Gastroesophageal sphincter (tissue), 3 donors: ENCODE results near the gene CENPQ.

Source experiments
- EP300 ChIP-seq: sonication (generic); formaldehyde crosslinking; IDR thresholded peaks from one replicate; pipeline ENCODE4 v1.6.1; 2017; ENCODE audit warnings: antibody characterized with exemption, mild to moderate bottlenecking
- POLR2A ChIP-seq, 2 donors: fragments of 450-650 bp; IDR thresholded peaks; one replicate each; pipeline ENCODE4 v1.6.1; 2017; ENCODE audit warnings: antibody characterized with exemption in 2 of 2, mild to moderate bottlenecking in 2 of 2, moderate library complexity in 1 of 2
- POLR2AphosphoS5 ChIP-seq: sonication (generic); formaldehyde crosslinking; IDR thresholded peaks from one replicate; pipeline ENCODE4 v1.6.1; 2017; ENCODE audit warnings: antibody characterized with exemption
- TF ChIP-seq, protein P1 (sequence below), 4 experiments: fragments of 200-600 bp in 2 of 4; fragments of 450-650 bp in 2 of 4; sonication (generic) in 1 of 4; IDR thresholded peaks; one replicate each; pipeline ENCODE4 v1.5.1; 2017 to 2019; ENCODE audit warnings: antibody characterized with exemption in 4 of 4, mild to moderate bottlenecking in 2 of 4, moderate library complexity in 2 of 4

DNA sequence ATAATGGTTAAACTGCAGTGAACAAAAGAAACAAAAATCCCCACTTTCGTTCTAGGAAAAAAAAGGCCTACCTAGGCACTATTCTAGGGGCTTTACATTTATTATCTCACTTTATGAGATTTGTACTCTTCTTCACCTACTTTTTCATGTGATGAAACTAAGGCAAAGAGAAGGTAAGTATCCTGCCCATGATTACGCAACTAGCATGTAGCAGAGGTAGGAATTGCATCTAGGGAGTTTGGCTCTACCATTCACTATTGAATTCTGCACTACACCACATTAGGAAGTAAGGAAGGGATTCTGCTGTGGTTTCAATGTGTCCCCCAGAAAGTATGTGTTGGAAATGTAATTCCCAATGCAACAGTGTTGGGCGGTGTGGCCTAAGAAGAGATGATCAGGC is 75.9 kb downstream of the CENPQ start:
- TF ChIP-seq, protein P1, sequence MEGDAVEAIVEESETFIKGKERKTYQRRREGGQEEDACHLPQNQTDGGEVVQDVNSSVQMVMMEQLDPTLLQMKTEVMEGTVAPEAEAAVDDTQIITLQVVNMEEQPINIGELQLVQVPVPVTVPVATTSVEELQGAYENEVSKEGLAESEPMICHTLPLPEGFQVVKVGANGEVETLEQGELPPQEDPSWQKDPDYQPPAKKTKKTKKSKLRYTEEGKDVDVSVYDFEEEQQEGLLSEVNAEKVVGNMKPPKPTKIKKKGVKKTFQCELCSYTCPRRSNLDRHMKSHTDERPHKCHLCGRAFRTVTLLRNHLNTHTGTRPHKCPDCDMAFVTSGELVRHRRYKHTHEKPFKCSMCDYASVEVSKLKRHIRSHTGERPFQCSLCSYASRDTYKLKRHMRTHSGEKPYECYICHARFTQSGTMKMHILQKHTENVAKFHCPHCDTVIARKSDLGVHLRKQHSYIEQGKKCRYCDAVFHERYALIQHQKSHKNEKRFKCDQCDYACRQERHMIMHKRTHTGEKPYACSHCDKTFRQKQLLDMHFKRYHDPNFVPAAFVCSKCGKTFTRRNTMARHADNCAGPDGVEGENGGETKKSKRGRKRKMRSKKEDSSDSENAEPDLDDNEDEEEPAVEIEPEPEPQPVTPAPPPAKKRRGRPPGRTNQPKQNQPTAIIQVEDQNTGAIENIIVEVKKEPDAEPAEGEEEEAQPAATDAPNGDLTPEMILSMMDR (IDR thresholded peaks at IDR 0.05): no peak
- TF ChIP-seq POLR2AphosphoS5: no peak
- no peak for TF ChIP-seq POLR2A (IDR thresholded peaks at IDR 0.05)
- TF ChIP-seq EP300: no peak
